Astrocyte (in vitro differentiated cells and primary cell): Measurements from ENCODE around the gene ADGRB2. TPM values are rescaled to one million over a fixed set of nuclear protein-coding genes. Genes with fewer than 3 reads are reported as not detected.

Experiments used
- DNase-seq: peaks from one replicate; pipeline ENCODE4 v3.0.0-alpha.2; 2010; ENCODE audit warnings: low read depth
- FAIRE-seq: peaks from 2 replicates; lab custom pipeline; 2011; peaks lifted over from hg19 to GRCh38; lab: Jason Lieb, UNC
- H2AFZ ChIP-seq: 2 replicates; pipeline ENCODE4 v1.6.0; 2012; ENCODE audit warnings: low read depth, low read length, inconsistent platforms
- H3K27ac ChIP-seq: 2 replicates; pipeline ENCODE4 v1.5.1; 2011; ENCODE audit warnings: low read depth, low read length, inconsistent platforms
- H3K27me3 ChIP-seq: 2 replicates; pipeline ENCODE4 v1.6.0; 2011; ENCODE audit warnings: low read length, inconsistent platforms; ENCODE audit not compliant: insufficient read depth
- H3K36me3 ChIP-seq: 2 replicates; pipeline ENCODE4 v1.5.1; 2011; ENCODE audit warnings: low read length, inconsistent platforms; ENCODE audit not compliant: insufficient read depth
- H3K4me1 ChIP-seq: 2 replicates; pipeline ENCODE4 v1.5.1; 2011; ENCODE audit warnings: low read length, inconsistent platforms; ENCODE audit not compliant: insufficient read depth
- H3K4me2 ChIP-seq: 2 replicates; pipeline ENCODE4 v1.6.0; 2012; ENCODE audit warnings: low read length, inconsistent platforms
- H3K4me3 ChIP-seq: 2 replicates; pipeline ENCODE4 v1.5.1; 2011; ENCODE audit warnings: low read depth, mild to moderate bottlenecking, low read length, inconsistent platforms; ENCODE audit not compliant: insufficient read depth
- H3K79me2 ChIP-seq: 2 replicates; pipeline ENCODE4 v1.6.0; 2012; ENCODE audit warnings: mild to moderate bottlenecking, low read length, inconsistent platforms; ENCODE audit not compliant: insufficient read depth
- H3K9ac ChIP-seq: 2 replicates; pipeline ENCODE4 v1.6.0; 2012; ENCODE audit warnings: mild to moderate bottlenecking, low read length, inconsistent platforms
- H3K9me3 ChIP-seq: 2 replicates; pipeline ENCODE4 v1.5.1; 2012; ENCODE audit warnings: low read depth, mild to moderate bottlenecking, low read length, inconsistent platforms; ENCODE audit not compliant: insufficient read depth
- H4K20me1 ChIP-seq: 2 replicates; pipeline ENCODE4 v1.6.0; 2012; ENCODE audit warnings: low read length, inconsistent platforms; ENCODE audit not compliant: insufficient read depth
- H3K27ac Mint-ChIP-seq: one replicate; pipeline ENCODE4 v1.8.0; 2021; ENCODE audit warnings: mild to moderate bottlenecking, mixed read lengths; ENCODE audit not compliant: unreplicated experiment
- H3K27me3 Mint-ChIP-seq: one replicate; pipeline ENCODE4 v1.8.0; 2021; ENCODE audit warnings: low read depth, mixed read lengths; ENCODE audit not compliant: unreplicated experiment
- H3K36me3 Mint-ChIP-seq: one replicate; pipeline ENCODE4 v1.8.0; 2021; ENCODE audit warnings: low read depth, mixed read lengths; ENCODE audit not compliant: unreplicated experiment
- H3K4me1 Mint-ChIP-seq: one replicate; pipeline ENCODE4 v1.8.0; 2021; ENCODE audit warnings: low read depth, mixed read lengths; ENCODE audit not compliant: unreplicated experiment
- H3K4me3 Mint-ChIP-seq: one replicate; pipeline ENCODE4 v1.8.0; 2021; ENCODE audit warnings: mild to moderate bottlenecking, moderate library complexity, mixed read lengths; ENCODE audit not compliant: unreplicated experiment
- H3K9me3 Mint-ChIP-seq: one replicate; pipeline ENCODE4 v1.8.0; 2021; ENCODE audit warnings: mild to moderate bottlenecking, mixed read lengths; ENCODE audit not compliant: unreplicated experiment
- EZH2 ChIP-seq: IDR thresholded peaks from 2 replicates; pipeline ENCODE4 v1.6.1; 2012; ENCODE audit warnings: mild to moderate bottlenecking, low read length, inconsistent platforms; ENCODE audit not compliant: insufficient read depth
- total RNA-seq: library from RNA; stranded (reverse); gene quantifications from 2 replicates; pipeline ENCODE4 v1.2.1, GENCODE V29; 2021
- TF ChIP-seq, protein P1 (sequence below): IDR thresholded peaks from 2 replicates; pipeline ENCODE4 v1.5.1; 2011; ENCODE audit warnings: low read depth, mild to moderate bottlenecking, inconsistent platforms, low read length, moderate library complexity; ENCODE audit not compliant: insufficient read depth

The ADGRB2 gene
- total RNA-seq, 1 donor from 2014 or later, result 25.8 TPM

DNA sequence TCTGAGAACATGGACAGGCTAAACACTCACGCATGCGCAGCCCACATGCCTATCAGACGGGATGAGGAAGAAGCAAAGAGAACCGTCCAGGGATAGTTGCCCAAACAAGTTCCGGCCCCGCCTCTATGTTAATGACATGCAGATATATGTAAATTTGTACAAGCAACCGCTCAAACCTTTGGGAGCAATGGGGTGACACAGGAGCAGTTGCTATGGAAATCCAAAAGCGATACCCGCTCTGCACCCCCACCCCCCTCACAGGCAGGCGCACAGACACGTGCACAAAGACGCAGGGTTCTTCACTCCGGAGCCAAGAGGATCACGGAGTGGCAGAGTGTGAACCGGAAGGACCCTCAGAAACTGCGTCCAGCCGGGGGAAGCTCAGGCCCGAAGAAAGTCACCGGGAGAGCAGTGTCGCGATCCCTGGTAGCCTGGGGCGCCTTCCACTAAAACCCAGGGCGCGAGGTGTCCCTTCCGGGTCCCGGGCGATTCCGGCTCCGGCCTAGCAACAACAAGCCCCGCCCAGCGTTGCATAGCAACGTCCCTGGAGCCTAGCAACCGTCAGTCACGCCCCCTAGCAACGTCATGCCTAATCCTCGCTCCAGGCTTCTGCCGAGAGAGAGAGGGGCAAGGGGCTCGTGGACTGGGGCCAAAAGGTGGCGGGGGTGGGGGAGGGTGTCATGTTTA is 24.1 kb upstream of the ADGRB2 start:
- H3K27ac Mint-ChIP-seq, result peak overlapping the region; percentile 91
- peak overlapping the region; percentile 78 for H2AFZ ChIP-seq

DNA sequence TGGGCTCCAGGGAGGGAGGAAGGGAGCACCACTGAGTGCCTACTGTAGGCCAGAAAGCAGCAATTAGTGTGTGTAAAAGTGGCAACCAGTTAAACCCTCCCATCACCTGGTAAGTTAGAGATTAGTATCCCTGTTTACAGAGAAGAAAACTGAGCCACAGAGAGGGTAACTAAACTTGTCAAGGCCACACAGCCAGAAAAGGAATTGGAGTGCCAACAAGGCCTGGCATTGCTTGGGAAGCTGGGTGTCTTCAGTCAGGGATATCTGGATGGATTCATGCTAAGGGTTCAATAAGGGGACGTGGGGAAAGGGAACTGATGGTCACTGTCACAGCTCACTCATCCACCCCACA is 23.6 kb upstream of the ADGRB2 start:
- Histone ChIP-seq H3K9me3 (no peaks in the 10 kb centered on the region), H3K27me3 (no peaks in the 10 kb centered on the region), H3K4me3 (peak overlapping the region; percentile 75), H4K20me1 (peaks cover 34% of the 10 kb centered on the region), H3K4me1 (peaks cover 31% of the 10 kb centered on the region), H3K36me3 (peaks cover 5% of the 10 kb centered on the region), H3K9ac (no peak overlapping the region), H2AFZ (peak overlapping the region; percentile 78), H3K4me2 (peak overlapping the region; percentile 97), H3K27ac (no peak overlapping the region), H3K79me2 (no peaks in the 10 kb centered on the region)
- TF ChIP-seq, protein P1, sequence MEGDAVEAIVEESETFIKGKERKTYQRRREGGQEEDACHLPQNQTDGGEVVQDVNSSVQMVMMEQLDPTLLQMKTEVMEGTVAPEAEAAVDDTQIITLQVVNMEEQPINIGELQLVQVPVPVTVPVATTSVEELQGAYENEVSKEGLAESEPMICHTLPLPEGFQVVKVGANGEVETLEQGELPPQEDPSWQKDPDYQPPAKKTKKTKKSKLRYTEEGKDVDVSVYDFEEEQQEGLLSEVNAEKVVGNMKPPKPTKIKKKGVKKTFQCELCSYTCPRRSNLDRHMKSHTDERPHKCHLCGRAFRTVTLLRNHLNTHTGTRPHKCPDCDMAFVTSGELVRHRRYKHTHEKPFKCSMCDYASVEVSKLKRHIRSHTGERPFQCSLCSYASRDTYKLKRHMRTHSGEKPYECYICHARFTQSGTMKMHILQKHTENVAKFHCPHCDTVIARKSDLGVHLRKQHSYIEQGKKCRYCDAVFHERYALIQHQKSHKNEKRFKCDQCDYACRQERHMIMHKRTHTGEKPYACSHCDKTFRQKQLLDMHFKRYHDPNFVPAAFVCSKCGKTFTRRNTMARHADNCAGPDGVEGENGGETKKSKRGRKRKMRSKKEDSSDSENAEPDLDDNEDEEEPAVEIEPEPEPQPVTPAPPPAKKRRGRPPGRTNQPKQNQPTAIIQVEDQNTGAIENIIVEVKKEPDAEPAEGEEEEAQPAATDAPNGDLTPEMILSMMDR, result no peak
- TF ChIP-seq EZH2, result no peak
- FAIRE-seq, result no peak
- H3K4me1 Mint-ChIP-seq, result peaks cover 14% of the 10 kb centered on the region
- peaks cover 14% of the 10 kb centered on the region for H3K27me3 Mint-ChIP-seq
- no peaks in the 10 kb centered on the region for H3K9me3 Mint-ChIP-seq
- peak overlapping the region; percentile 93 for H3K4me3 Mint-ChIP-seq
- no peaks in the 10 kb centered on the region for H3K36me3 Mint-ChIP-seq
- peak overlapping the region; percentile 91 for H3K27ac Mint-ChIP-seq
- DNase-seq, result no peak

More for the DNA sequence above, 24.1 kb upstream of the ADGRB2 start:
- Mint-ChIP-seq H3K9me3 (no peaks in the 10 kb centered on the region), H3K4me3 (peak overlapping the region; percentile 93), H3K36me3 (no peaks in the 10 kb centered on the region), H3K27me3 (peaks cover 16% of the 10 kb centered on the region), H3K4me1 (peaks cover 14% of the 10 kb centered on the region)
- H3K4me1 ChIP-seq, result peaks cover 30% of the 10 kb centered on the region
- peak overlapping the region; percentile 97 for H3K4me2 ChIP-seq
- peaks cover 3% of the 10 kb centered on the region for H3K79me2 ChIP-seq
- TF ChIP-seq EZH2, result no peak
- TF ChIP-seq, protein P1, result no peak
- H3K27me3 ChIP-seq, result no peaks in the 10 kb centered on the region
- peaks cover 9% of the 10 kb centered on the region for H3K36me3 ChIP-seq
- peak overlapping the region; percentile 81 for H3K9ac ChIP-seq
- peak overlapping the region; percentile 75 for H3K4me3 ChIP-seq
- DNase-seq (peak; percentile 74), FAIRE-seq (peak; percentile 58)
- H3K27ac ChIP-seq, result peak overlapping the region; percentile 66
- no peaks in the 10 kb centered on the region for H3K9me3 ChIP-seq
- H4K20me1 ChIP-seq, result peaks cover 40% of the 10 kb centered on the region

DNA sequence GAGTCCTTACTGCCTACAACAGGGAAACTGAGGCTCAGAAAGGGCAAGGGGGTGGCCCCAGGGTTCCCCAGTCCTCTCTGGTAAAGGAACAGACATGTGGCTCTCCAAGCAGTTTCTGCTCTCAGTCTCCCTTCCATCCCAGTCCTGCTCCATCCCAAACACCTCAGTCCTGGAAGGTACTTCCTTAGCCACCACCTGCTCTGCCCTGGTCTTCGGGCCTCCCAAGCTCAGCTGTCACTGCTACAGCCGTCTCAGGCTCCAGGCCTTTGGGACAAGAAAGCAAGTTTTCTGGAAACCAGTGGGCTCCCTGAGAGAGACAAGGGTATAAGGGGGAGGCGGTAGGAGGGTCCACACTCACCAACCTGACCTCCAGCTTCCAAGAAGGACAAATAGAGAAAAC is 23.1 kb upstream of the ADGRB2 start:
- TF ChIP-seq, protein P1, result no peak
- TF ChIP-seq EZH2, result no peak
- H3K27me3 Mint-ChIP-seq, result peaks cover 14% of the 10 kb centered on the region
- peaks cover 32% of the 10 kb centered on the region for H3K4me1 ChIP-seq
- H3K36me3 ChIP-seq, result peaks cover 5% of the 10 kb centered on the region
- no peaks in the 10 kb centered on the region for H3K9me3 Mint-ChIP-seq
- no peak for FAIRE-seq
- no peaks in the 10 kb centered on the region for H3K27me3 ChIP-seq
- no peaks in the 10 kb centered on the region for H3K36me3 Mint-ChIP-seq
- H4K20me1 ChIP-seq, result peaks cover 29% of the 10 kb centered on the region
- no peak overlapping the region for H3K9ac ChIP-seq
- H3K4me2 ChIP-seq, result no peak overlapping the region
- no peak overlapping the region for H3K27ac Mint-ChIP-seq
- H3K4me3 ChIP-seq, result no peak overlapping the region
- H3K27ac ChIP-seq, result no peak overlapping the region
- DNase-seq, result no peak
- H3K4me3 Mint-ChIP-seq, result peak overlapping the region; percentile 93
- no peaks in the 10 kb centered on the region for H3K9me3 ChIP-seq
- peaks cover 17% of the 10 kb centered on the region for H3K4me1 Mint-ChIP-seq
- H3K79me2 ChIP-seq, result no peaks in the 10 kb centered on the region
- no peak overlapping the region for H2AFZ ChIP-seq
